KBM-7 (cell line): ENCODE measurements around the gene OVCA2.

Source experiments
- DNase-seq: peaks from one replicate; pipeline ENCODE4 v3.0.0-alpha.2; 2015
- in situ Hi-C: fragments of 300-500 bp; cut with MboI; formaldehyde crosslinking; loops from 2 replicates; pipeline ENCODE4 v1.14.3; 2020; ENCODE audit warnings: low sequenced_read_pairs, low pct_unique_long_range_greater_than_20kb, mixed read lengths

The OVCA2 gene

DNA sequence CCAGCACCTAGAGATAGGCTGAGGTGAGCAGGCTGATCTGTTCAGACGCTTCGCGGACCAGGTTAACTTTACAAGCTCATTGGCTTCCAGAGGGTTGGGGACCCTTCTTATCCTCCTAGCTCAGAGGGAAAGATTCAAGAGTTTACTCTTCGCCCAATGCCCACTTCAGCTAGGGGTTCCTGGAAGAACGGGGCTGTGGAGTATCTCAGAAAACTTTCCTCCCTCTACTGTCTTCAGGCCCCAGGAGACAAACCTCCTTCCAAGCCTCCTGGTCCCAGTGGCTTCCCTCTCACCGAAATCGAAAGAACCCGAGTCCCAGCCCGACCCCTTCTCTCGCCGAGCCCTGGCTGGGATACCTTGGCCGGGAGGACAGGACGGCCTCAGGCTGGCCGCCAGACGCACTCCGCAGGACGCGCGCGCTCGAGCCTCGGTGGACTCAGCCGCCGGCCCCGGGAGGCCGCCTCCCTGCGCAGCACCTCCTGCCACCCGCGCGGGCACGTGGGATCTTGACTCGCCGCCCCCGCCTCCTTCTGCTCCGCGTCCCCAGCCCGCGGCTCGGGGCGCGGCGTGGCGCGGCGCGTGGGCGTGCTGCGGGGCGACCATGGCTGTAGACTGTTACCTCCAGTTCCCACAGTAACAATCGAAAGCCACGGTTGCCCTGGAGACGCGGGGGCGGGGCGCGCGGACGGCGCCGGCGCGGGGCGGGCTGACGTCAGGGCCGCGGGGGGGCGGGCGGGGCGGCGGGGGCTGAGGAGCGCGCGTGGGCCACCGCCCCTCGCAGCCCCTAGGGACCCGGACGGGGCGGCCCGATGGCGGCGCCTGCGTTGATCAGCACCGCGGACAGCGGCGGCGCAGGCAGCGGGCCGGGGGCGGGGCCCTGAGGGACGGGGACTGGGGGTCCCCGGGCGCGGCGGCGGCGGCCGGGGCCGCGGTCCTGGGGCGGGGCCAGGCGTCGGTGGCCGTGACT is 7.8 kb downstream of the OVCA2 start:
- in situ Hi-C loops = loop anchor here (25.0 kb wide), 1 partner anchor 188 kb away; no protein-coding TSS in a partner anchor
- DNase-seq = peak; percentile 68

DNA sequence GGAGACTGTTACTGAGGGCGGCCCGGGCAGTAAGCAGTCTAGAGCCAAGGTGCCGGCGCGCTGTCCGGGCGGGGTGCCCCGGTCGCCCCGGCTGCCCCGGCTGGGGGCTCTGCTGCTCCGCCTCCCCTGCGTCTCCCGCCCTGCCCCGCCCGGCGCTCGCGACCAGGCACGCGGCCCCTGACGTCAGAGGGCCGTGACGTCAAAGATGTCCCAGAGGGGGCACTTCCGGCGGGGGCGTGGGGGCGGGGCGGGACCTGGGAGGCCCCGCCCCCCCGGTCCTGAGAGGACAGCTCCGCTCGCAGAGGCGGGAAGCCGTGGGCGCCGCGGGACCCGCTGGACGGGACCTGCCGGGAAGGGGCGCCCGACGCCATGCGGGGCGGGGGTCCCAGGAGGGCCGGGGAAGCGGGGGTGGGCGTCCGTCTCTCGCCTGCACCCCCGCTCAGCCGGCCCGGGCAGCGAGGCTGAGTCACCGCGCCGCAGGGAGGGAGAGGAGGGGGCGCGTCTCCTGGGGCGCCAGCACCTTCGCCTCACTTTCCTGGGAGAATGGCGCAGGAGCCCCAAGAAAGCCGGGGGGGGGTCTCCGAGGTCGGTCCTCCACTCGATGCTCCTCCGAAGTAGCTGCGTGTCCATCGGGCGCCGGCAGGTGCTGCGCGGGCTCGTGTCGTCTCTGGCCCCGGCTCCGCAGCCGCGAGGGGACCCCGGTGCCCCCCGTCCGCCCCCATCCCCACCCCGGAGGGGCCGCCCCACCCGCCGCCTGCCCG is 8.7 kb downstream of the OVCA2 start:
- no peak for DNase-seq
- in situ Hi-C loops = loop anchor here (25.0 kb wide), 1 partner anchor 187 kb away; no protein-coding TSS in a partner anchor

- DNase-seq = no peak
- in situ Hi-C loops = loop anchor here (25.0 kb wide), 1 partner anchor 186 kb away; no protein-coding TSS in a partner anchor
These were observed 9.5 kb downstream of the OVCA2 start for GRCh38 chr17:2051061-2051932.

GRCh38 chr17:2051933-2052559 is 10.2 kb downstream of the OVCA2 start:
- no peak for DNase-seq
- in situ Hi-C loops = loop anchor here (25.0 kb wide), 1 partner anchor 185 kb away; no protein-coding TSS in a partner anchor

DNA sequence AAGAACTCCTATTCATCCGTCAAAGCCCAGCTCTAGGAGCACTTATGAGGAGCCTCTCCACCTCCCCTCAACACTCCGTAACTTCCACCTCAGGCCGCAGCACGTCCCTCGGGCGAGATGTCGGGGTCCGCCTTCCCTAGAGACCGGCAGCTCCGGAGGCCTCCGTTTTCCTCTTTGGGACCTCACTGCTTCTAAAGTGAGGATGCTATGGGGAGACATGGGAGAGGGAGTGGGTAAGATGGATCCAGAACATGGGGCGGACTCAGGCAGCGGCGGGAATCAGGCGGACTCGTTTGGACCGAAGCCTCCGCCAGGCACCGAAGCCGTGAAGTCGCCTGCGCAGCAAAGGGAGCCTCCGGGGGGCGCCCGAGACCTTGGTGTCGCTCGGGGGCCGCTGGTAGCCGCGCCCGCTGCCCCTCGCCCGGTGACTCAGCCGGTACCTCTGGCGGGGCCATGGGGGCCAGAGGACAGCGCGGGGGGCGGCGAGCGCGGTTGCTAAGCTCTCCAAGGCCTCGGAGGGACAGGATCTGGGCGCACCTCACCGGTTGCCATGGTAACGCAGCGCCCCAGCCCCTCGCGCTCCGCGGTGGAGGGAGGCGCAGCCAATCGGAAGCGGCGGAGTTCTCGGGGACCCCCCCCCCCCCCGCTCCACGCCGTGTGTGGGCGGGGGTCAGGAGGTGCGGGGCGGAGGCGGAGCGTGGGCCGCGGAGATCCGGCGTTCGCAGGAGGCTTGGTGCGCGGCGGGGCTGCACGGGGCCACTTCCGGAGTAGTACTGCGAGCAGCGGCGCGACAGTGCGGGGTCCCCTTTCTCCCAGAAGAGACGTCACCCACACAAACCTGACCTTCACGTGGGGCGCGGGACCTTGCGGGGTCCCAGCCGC is 11.8 kb downstream of the OVCA2 start:
- in situ Hi-C loops = loop anchor here (25.0 kb wide), 1 partner anchor 184 kb away; no protein-coding TSS in a partner anchor
- DNase-seq = peak; percentile 72

GRCh38 chr17:2054262-2054511 is 12.4 kb downstream of the OVCA2 start:
- in situ Hi-C loops = loop anchor here (25.0 kb wide), 1 partner anchor 183 kb away; no protein-coding TSS in a partner anchor
- no peak for DNase-seq

DNA sequence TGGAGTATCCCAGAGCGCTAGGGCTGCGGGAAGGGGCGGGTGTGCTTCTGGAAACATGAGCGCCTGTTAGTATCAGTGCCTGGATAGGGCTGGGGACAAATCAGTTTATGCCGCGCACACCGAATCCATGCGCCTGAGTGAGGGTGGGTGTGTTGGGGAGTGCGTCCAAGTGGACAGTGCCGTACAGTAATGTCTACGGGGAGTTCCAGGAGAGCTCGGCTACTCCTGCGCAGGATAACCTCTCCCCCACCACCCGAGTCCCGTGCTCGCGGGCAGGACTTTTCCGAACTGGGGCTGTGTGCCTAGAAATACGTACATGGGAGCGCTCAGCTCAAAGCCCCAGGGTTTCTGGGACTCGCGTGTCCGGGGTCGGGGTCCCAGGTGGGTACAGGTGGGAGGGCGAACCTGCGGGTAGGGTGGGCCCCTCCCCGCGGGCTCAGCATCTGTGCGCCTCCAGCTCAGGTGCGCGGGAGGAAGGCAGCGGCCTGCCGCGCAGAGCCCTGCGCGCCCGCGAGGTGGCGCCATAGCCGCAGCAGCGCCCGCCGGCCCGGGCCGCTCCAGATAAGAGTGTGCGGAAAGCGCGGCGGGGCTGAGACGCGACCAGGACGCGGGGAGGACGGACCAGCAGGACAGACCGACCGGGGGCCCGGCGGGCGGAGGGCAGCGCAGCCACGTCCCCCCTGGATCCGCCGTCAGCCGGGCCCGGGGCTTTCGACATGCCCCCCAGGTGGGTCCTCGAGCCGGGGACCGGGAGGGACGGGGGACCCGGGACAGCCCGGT is 12.9 kb downstream of the OVCA2 start, which contains the start of gene HIC1:
Gene HIC1 (plus strand): TSS at position 592 of the 780 bp plus-strand sequence. CDS start 1,588 bp downstream, outside the sequence.
- in situ Hi-C loops = loop anchor here (25.0 kb wide), 1 partner anchor 183 kb away; no protein-coding TSS in a partner anchor
- DNase-seq = peak; percentile 87

DNA sequence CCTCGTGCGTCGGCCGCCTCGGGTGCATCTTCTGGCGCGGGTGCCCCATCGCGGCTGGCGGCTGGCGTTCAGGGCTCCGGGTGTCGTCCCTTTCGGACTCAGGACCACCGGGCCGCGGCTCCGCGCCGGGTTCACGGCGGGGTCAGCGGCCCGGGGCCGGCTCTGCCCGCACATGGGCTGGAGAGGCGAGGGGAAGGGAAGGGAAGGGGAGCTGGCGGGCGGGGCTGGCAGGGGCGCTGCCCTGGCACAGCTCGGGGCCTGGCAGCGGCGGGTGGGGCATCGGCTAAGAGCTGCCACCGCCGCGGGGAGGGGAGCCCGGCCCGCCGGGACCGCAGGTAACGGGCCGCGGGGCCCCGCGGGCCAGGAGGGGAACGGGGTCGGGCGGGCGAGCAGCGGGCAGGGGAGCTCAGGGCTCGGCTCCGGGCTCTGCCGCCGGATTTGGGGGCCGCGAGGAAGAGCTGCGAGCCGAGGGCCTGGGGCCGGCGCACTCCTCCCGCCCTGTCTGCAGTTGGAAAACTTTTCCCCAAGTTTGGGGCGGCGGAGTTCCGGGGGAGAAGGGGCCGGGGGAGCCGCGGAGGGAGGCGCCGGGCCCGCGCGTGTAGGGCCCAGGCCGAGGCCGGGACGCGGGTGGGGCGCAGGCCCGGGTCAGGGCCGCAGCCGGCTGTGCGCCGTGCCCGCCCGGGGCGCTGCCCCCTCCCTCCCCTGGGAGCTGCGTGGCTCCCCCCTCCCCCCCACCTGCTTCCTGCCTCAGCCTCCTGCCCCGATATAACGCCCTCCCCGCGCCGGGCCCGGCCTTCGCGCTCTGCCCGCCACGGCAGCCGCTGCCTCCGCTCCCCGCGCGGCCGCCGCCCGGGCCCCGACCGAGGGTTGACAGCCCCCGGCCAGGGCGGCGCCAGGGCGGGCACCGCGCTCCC is 13.7 kb downstream of the OVCA2 start:
- DNase-seq = no peak
- in situ Hi-C loops = loop anchor here (25.0 kb wide), 1 partner anchor 182 kb away; no protein-coding TSS in a partner anchor

DNA sequence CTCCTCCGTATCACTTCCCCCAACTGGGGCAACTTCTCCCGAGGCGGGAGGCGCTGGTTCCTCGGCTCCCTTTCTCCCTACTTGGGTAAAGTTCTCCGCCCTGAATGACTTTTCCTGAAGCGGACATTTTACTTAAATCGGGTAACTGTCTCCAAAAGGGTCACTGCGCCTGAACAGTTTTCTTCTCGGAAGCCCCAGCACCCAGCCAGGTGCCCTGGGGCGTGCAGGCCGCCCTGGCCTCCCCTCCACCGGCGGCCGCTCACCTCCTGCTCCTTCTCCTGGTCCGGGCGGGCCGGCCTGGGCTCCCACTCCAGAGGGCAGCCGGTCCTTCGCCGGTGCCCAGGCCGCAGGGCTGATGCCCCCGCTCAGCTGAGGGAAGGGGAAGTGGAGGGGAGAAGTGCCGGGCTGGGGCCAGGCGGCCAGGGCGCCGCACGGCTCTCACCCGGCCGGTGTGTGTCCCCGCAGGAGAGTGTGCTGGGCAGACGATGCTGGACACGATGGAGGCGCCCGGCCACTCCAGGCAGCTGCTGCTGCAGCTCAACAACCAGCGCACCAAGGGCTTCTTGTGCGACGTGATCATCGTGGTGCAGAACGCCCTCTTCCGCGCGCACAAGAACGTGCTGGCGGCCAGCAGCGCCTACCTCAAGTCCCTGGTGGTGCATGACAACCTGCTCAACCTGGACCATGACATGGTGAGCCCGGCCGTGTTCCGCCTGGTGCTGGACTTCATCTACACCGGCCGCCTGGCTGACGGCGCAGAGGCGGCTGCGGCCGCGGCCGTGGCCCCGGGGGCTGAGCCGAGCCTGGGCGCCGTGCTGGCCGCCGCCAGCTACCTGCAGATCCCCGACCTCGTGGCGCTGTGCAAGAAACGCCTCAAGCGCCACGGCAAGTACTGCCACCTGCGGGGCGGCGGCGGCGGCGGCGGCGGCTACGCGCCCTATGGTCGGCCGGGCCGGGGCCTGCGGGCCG is 14.7 kb downstream of the OVCA2 start:
- in situ Hi-C loops = loop anchor here (25.0 kb wide), 1 partner anchor 181 kb away; no protein-coding TSS in a partner anchor
- no peak for DNase-seq

DNA sequence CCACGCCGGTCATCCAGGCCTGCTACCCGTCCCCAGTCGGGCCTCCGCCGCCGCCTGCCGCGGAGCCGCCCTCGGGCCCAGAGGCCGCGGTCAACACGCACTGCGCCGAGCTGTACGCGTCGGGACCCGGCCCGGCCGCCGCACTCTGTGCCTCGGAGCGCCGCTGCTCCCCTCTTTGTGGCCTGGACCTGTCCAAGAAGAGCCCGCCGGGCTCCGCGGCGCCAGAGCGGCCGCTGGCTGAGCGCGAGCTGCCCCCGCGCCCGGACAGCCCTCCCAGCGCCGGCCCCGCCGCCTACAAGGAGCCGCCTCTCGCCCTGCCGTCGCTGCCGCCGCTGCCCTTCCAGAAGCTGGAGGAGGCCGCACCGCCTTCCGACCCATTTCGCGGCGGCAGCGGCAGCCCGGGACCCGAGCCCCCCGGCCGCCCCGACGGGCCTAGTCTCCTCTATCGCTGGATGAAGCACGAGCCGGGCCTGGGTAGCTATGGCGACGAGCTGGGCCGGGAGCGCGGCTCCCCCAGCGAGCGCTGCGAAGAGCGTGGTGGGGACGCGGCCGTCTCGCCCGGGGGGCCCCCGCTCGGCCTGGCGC is 15.4 kb downstream of the OVCA2 start:
- in situ Hi-C loops = loop anchor here (25.0 kb wide), 1 partner anchor 180 kb away; no protein-coding TSS in a partner anchor
- DNase-seq = no peak

DNA sequence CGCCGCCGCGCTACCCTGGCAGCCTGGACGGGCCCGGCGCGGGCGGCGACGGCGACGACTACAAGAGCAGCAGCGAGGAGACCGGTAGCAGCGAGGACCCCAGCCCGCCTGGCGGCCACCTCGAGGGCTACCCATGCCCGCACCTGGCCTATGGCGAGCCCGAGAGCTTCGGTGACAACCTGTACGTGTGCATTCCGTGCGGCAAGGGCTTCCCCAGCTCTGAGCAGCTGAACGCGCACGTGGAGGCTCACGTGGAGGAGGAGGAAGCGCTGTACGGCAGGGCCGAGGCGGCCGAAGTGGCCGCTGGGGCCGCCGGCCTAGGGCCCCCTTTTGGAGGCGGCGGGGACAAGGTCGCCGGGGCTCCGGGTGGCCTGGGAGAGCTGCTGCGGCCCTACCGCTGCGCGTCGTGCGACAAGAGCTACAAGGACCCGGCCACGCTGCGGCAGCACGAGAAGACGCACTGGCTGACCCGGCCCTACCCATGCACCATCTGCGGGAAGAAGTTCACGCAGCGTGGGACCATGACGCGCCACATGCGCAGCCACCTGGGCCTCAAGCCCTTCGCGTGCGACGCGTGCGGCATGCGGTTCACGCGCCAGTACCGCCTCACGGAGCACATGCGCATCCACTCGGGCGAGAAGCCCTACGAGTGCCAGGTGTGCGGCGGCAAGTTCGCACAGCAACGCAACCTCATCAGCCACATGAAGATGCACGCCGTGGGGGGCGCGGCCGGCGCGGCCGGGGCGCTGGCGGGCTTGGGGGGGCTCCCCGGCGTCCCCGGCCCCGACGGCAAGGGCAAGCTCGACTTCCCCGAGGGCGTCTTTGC is 16.2 kb downstream of the OVCA2 start:
- in situ Hi-C loops = loop anchor here (25.0 kb wide), 1 partner anchor 179 kb away; no protein-coding TSS in a partner anchor
- no peak for DNase-seq

- in situ Hi-C loops = loop anchor here (25.0 kb wide), 1 partner anchor 178 kb away; no protein-coding TSS in a partner anchor
- peak; percentile 86 for DNase-seq
These were observed 17.0 kb downstream of the OVCA2 start for GRCh38 chr17:2058586-2059546.
